ENCODE measurements around the gene PTGER2. TPM values are rescaled to one million over a fixed set of nuclear protein-coding genes. Genes with fewer than 3 reads are reported as not detected.
A peak's percentile ranks its signal among the peaks of the same experiment; 100 is the strongest.

PTGER2 gene
- total RNA-seq, 1 donor from 2014 or later = 0.46 TPM

GRCh38 chr14:52307905-52308304 lies 6.2 kb upstream of the PTGER2 start:
- DNase-seq (ENCODE audit: low read depth) = no peak
- Histone ChIP-seq H3K27me3 (ENCODE audit: control insufficient read depth, insufficient read depth, low read length) (no peaks in the 10 kb centered on the region), H3K36me3 (ENCODE audit: control insufficient read depth, insufficient read depth, low read length) (no peaks in the 10 kb centered on the region), H3K4me3 (ENCODE audit: low read depth, low read length) (no peak overlapping the region)
- TF ChIP-seq CTCF (IDR thresholded peaks at IDR 0.05; ENCODE audit: insufficient read depth, low read length, poor library complexity, severe bottlenecking) = no peak

- DNase-seq (ENCODE audit: low read depth) = no peak
- TF ChIP-seq CTCF (IDR thresholded peaks at IDR 0.05; ENCODE audit: insufficient read depth, low read length, poor library complexity, severe bottlenecking) = no peak
- no peak overlapping the region for H3K4me3 ChIP-seq (ENCODE audit: low read depth, low read length)
- no peaks in the 10 kb centered on the region for H3K27me3 ChIP-seq (ENCODE audit: control insufficient read depth, insufficient read depth, low read length)
- no peaks in the 10 kb centered on the region for H3K36me3 ChIP-seq (ENCODE audit: control insufficient read depth, insufficient read depth, low read length)
These were observed 3.6 kb upstream of the PTGER2 start for GRCh38 chr14:52310541-52310940.

GRCh38 chr14:52312931-52313355 lies 1.2 kb upstream of the PTGER2 start:
- H3K4me3 ChIP-seq (ENCODE audit: low read depth, low read length) = no peak overlapping the region
- no peak for DNase-seq (ENCODE audit: low read depth)
- no peaks in the 10 kb centered on the region for H3K36me3 ChIP-seq (ENCODE audit: control insufficient read depth, insufficient read depth, low read length)
- no peak for TF ChIP-seq CTCF (IDR thresholded peaks at IDR 0.05; ENCODE audit: insufficient read depth, low read length, poor library complexity, severe bottlenecking)
- H3K27me3 ChIP-seq (ENCODE audit: control insufficient read depth, insufficient read depth, low read length) = no peaks in the 10 kb centered on the region

- Histone ChIP-seq H3K4me3 (ENCODE audit: low read depth, low read length) (peak overlapping the region; percentile 57), H3K27me3 (ENCODE audit: control insufficient read depth, insufficient read depth, low read length) (no peaks in the 10 kb centered on the region), H3K36me3 (ENCODE audit: control insufficient read depth, insufficient read depth, low read length) (no peaks in the 10 kb centered on the region)
- no peak for DNase-seq (ENCODE audit: low read depth)
- TF ChIP-seq CTCF (IDR thresholded peaks at IDR 0.05; ENCODE audit: insufficient read depth, low read length, poor library complexity, severe bottlenecking) = no peak
These were observed 650 bp upstream of the PTGER2 start for GRCh38 chr14:52313462-52313861.

- H3K36me3 ChIP-seq (ENCODE audit: control insufficient read depth, insufficient read depth, low read length) = no peaks in the 10 kb centered on the region
- H3K4me3 ChIP-seq (ENCODE audit: low read depth, low read length) = peak overlapping the region; percentile 57
- H3K27me3 ChIP-seq (ENCODE audit: control insufficient read depth, insufficient read depth, low read length) = no peaks in the 10 kb centered on the region
- no peak for DNase-seq (ENCODE audit: low read depth)
- TF ChIP-seq CTCF (IDR thresholded peaks at IDR 0.05; ENCODE audit: insufficient read depth, low read length, poor library complexity, severe bottlenecking) = no peak
These were observed 663 bp downstream of the PTGER2 start for GRCh38 chr14:52314595-52315354.

GRCh38 chr14:52315355-52315718 lies 1.2 kb downstream of the PTGER2 start:
- no peaks in the 10 kb centered on the region for H3K27me3 ChIP-seq (ENCODE audit: control insufficient read depth, insufficient read depth, low read length)

More at GRCh38 chr14:52315355-52315718, 1.2 kb downstream of the PTGER2 start:
- Histone ChIP-seq H3K36me3 (ENCODE audit: control insufficient read depth, insufficient read depth, low read length) (no peaks in the 10 kb centered on the region), H3K4me3 (ENCODE audit: low read depth, low read length) (peak overlapping the region; percentile 57)
- no peak for TF ChIP-seq CTCF (IDR thresholded peaks at IDR 0.05; ENCODE audit: insufficient read depth, low read length, poor library complexity, severe bottlenecking)
- DNase-seq (ENCODE audit: low read depth) = no peak

All from kidney epithelial cell (primary cell).